ENCODE data around the gene NLGN2. TPM values are rescaled to one million over a fixed set of nuclear protein-coding genes. Genes with fewer than 3 reads are reported as not detected.

NLGN2 gene
- total RNA-seq, 4 donors from 2014 or later: 6.1 to 8.8 (median 8.1) TPM

- ATAC-seq (ENCODE audit: low FRiP score): peak; percentile 35
- DNase-seq (ENCODE audit: low spot score): no peak
- TF ChIP-seq CTCF (IDR thresholded peaks at IDR 0.05): no peak
Measured at GRCh38 chr17:7393613-7394451, 13.8 kb upstream of the NLGN2 start.

GRCh38 chr17:7394452-7395191 is 13.0 kb upstream of the NLGN2 start, which contains the start of gene PLSCR3:
PLSCR3 (minus strand) TSS chr17:7394525; CDS start chr17:7394110, 415 bp downstream.
- DNase-seq (ENCODE audit: low spot score): no peak
- peak; percentile 89 for ATAC-seq (ENCODE audit: low FRiP score)
- TF ChIP-seq CTCF (IDR thresholded peaks at IDR 0.05): no peak

- TF ChIP-seq CTCF (IDR thresholded peaks at IDR 0.05): no peak
- ATAC-seq (ENCODE audit: low FRiP score) (no peak), DNase-seq (ENCODE audit: low spot score) (no peak)
Measured at GRCh38 chr17:7396147-7396546, 11.5 kb upstream of the NLGN2 start.

GRCh38 chr17:7398612-7399011 is 9.0 kb upstream of the NLGN2 start:
- DNase-seq (ENCODE audit: low spot score): no peak
- TF ChIP-seq CTCF (IDR thresholded peaks at IDR 0.05): no peak
- ATAC-seq (ENCODE audit: low FRiP score): no peak

- TF ChIP-seq CTCF (IDR thresholded peaks at IDR 0.05): no peak
- DNase-seq (ENCODE audit: low spot score) (no peak), ATAC-seq (ENCODE audit: low FRiP score) (peak; percentile 5)
Measured at GRCh38 chr17:7403043-7403726, 4.5 kb upstream of the NLGN2 start.

- no peak for TF ChIP-seq CTCF (IDR thresholded peaks at IDR 0.05)
- ATAC-seq (ENCODE audit: low FRiP score) (peak; percentile 63), DNase-seq (ENCODE audit: low spot score) (no peak)
Measured at GRCh38 chr17:7403727-7403976, 4.0 kb upstream of the NLGN2 start.
